IPS DF 4.7 (cell line): ENCODE results near the gene ARHGEF12.

Experiments used
- DNase-seq: peaks from one replicate; pipeline ENCODE4 v3.0.0-alpha.2; 2013; ENCODE audit warnings: low spot score; ENCODE audit errors: extremely low read depth

The ARHGEF12 gene

GRCh38 chr11:120335908-120336640, at the start of gene ARHGEF12:
Gene ARHGEF12, plus strand, starts transcription at chr11:120336413. Its CDS starts 831 bp downstream, at chr11:120337244.
- DNase-seq = no peak

GRCh38 chr11:120288021-120288420, 48.2 kb upstream of the ARHGEF12 start:
- no peak for DNase-seq

DNA sequence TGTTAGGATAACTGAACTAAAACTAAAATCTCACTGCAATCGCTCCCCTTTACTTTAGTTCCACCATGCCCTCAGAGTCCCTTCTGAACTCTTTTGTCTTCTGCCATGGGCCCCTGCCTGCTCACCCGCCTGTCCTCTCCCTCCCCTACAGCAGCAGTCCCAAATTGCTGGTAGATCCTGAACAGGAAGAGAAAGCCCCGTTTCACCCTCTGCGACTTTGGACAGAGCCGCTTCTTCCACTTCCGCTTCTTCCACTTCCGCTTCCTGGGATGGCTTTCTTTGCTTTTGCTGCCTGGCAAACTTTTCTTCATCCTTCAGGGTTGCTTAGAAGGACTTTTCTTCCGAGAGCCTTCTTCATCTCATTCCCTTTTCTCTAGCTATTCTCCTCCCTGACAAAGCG, 46.8 kb upstream of the ARHGEF12 start:
- DNase-seq = no peak

- no peak for DNase-seq
Measured at GRCh38 chr11:120290956-120291355, 45.3 kb upstream of the ARHGEF12 start.

DNA sequence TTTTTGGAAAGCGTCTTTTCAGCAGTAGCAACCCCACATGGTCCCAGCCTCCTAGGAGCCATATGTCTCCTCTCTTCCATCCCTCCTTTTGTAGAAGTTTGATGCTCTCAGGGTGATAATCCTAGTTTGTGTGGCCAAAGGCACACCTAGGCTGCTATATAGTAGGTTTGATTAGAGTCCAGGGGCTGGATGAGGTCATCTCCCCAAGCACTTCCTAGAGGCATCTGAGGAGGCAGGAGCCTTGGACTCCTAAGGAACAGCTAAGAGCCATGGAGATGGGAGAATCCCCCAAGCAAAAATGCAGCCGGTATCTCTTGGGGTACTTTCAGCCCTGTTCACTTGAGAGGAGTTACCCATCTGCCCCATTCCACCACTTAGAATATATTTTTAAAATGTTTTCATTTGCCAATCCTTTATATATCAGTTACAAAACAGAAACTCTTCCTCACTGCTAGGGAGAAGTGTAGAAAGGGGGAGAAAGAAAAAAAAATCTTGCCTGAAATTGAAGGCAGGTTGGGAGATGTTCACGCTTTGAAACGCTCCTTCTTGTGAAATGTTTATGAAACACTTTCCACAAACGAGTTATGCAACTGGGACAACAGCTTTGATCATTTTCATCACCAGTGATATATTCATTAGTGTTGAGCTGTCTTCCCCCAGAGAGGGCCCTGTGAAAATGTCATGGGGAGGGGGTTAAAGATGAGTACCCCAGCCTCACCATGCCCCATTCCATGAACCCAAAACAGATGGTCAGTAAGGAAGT, 43.0 kb upstream of the ARHGEF12 start:
- DNase-seq = no peak

- no peak for DNase-seq
Measured at GRCh38 chr11:120294096-120294495, 42.1 kb upstream of the ARHGEF12 start.

- DNase-seq = no peak
Measured at GRCh38 chr11:120295099-120295498, 41.1 kb upstream of the ARHGEF12 start.

DNA sequence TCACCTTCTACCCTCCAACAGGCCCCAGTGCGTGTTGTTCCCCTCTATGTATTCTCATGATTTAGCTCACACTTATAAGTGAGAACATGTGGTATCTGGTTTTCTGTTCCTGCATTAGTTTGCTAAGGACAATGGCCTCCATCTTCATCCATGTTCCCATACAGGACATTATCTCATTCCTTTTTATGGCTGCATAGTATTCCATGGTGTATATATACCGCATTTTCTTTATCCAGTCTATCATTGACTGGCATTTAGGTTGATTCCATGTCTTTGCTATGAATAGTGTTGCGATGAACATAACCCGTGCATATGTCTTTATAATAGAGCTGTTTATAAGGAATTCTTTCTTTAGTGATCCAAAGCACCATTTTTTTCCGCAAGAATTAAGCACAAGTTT, 39.7 kb upstream of the ARHGEF12 start:
- no peak for DNase-seq

GRCh38 chr11:120298461-120298860, 37.8 kb upstream of the ARHGEF12 start:
- no peak for DNase-seq

GRCh38 chr11:120302001-120302805, 34.0 kb upstream of the ARHGEF12 start:
- no peak for DNase-seq

- DNase-seq = no peak
Measured at GRCh38 chr11:120303004-120303637, 33.1 kb upstream of the ARHGEF12 start.

- DNase-seq = no peak
Measured at GRCh38 chr11:120304526-120304925, 31.7 kb upstream of the ARHGEF12 start.

DNA sequence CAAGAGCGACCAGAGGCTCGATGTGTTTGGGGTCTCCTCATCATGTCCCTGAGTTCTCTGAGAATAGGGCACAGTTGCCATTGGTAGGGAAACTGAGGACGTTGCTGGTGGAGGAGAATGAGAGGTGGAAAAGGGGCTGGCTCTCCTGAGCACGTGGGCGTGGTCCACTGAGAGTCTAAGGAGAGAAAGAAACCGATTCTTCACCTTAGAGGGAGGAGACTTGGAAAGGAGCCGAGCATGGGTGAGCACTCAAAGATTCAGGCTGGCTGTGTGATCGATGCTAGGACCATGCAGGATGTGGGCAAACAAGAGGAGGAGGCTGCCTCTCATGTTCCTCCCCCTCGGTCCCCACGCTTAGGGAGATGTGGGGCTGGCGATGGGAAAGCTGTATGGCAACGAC, 30.9 kb upstream of the ARHGEF12 start:
- no peak for DNase-seq

- no peak for DNase-seq
Measured at GRCh38 chr11:120306519-120307242, 29.5 kb upstream of the ARHGEF12 start.

- no peak for DNase-seq
Measured at GRCh38 chr11:120307476-120307875, 28.7 kb upstream of the ARHGEF12 start.

- no peak for DNase-seq
Measured at GRCh38 chr11:120308081-120308480, 28.1 kb upstream of the ARHGEF12 start.

DNA sequence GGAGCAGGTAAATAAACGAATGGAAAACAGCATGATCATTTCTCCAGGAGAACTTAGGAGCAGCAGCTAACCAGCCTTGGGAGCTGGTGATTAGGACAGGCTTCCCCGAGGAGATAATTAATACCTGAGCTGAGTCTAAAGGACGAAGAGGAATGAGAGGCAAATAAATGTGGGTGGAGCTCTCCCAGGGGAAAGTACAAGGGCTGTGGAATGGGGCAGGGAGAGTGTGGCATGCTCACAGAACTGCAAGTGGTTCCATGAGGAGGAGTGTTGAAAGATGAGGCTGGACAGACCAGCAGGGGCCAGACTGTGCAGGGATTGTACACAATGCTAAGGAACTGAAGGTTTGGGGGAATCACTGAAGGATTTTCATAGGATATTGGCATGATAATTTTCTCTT, 25.3 kb upstream of the ARHGEF12 start:
- no peak for DNase-seq

DNA sequence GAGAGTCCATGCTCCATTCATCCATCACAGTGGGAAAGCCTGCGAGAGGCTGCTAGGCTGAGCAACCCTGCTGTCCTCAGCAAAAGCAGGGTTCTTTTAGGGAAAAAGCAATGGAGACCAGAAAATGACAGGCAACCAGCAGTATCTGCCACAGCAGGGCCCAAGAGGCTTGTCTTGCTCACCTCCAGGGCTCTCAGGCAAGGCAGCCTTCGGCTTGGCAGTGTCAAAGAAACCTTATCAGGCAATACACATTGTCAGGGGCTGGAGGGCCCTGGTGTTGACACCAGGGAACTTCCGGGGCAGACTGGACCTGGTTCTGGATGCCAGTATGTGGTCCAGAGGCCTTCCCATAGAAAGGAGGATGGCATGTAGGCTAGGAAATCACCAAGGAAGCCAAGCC, 21.4 kb upstream of the ARHGEF12 start:
- DNase-seq = no peak

- DNase-seq = no peak
Measured at GRCh38 chr11:120316880-120317688, 19.1 kb upstream of the ARHGEF12 start.
